Upper lobe of left lung (tissue), 6 donors: Measurements from ENCODE around the gene BLM. TPM values are rescaled to one million over a fixed set of nuclear protein-coding genes. Genes with fewer than 3 reads are reported as not detected.
A peak's percentile ranks its signal among the peaks of the same experiment; 100 is the strongest.

ENCODE experiments used
- ATAC-seq, 2 donors: fragments of 200-7000 bp; cut with Tn5 transposase; one replicate each; pipeline ENCODE4 v1.9.1; 2022; ENCODE audit warnings: mild to moderate bottlenecking in 2 of 2, moderate library complexity in 2 of 2; ENCODE audit not compliant: low FRiP score in 2 of 2
- DNase-seq, 2 donors: peaks; one replicate each; pipeline ENCODE4 v3.0.0-alpha.2; 2019 to 2020
- H3K27ac ChIP-seq, 4 donors: fragments of 200-600 bp; sonication (generic); one replicate each; pipeline ENCODE4 v1.5.1; 2016 to 2019
- H3K27me3 ChIP-seq, 4 donors: fragments of 200-600 bp; sonication (generic); one replicate each; pipeline ENCODE4 v1.5.1; 2017 to 2019
- H3K36me3 ChIP-seq, 4 donors: fragments of 200-600 bp; sonication (generic); one replicate each; pipeline ENCODE4 v1.5.1; 2016 to 2019
- H3K4me1 ChIP-seq, 4 donors: fragments of 200-600 bp; sonication (generic); one replicate each; pipeline ENCODE4 v1.5.1; 2018 to 2019
- H3K4me3 ChIP-seq, 4 donors: fragments of 200-600 bp; sonication (generic); one replicate each; pipeline ENCODE4 v1.5.1; 2017 to 2019; ENCODE audit warnings: mild to moderate bottlenecking in 2 of 4, moderate library complexity in 1 of 4
- H3K9me3 ChIP-seq, 4 donors: fragments of 200-600 bp; sonication (generic); one replicate each; pipeline ENCODE4 v1.5.1; 2018 to 2019
- CTCF ChIP-seq, 6 experiments: fragments of 450-650 bp in 4 of 6; fragments of 200-600 bp in 2 of 6; sonication (generic) in 2 of 6; IDR thresholded peaks; one replicate each; pipeline ENCODE4 v1.5.1; 2016 to 2019; ENCODE audit warnings: antibody characterized with exemption in 6 of 6
- EP300 ChIP-seq, 4 donors: sonication (generic); formaldehyde crosslinking; IDR thresholded peaks; one replicate each; pipeline ENCODE4 v1.5.1; 2017; ENCODE audit warnings: antibody characterized with exemption in 4 of 4, control low read depth in 2 of 4
- POLR2A ChIP-seq, 4 donors: fragments of 450-650 bp; IDR thresholded peaks; one replicate each; pipeline ENCODE4 v1.5.1; 2016 to 2017; ENCODE audit warnings: antibody characterized with exemption in 4 of 4, mild to moderate bottlenecking in 2 of 4
- POLR2AphosphoS5 ChIP-seq, 2 donors: sonication (generic); formaldehyde crosslinking; IDR thresholded peaks; one replicate each; pipeline ENCODE4 v1.5.1; 2017; ENCODE audit warnings: antibody characterized with exemption in 2 of 2
- WGBS, 2 donors: methylation state at CpG; one replicate each; pipeline ENCODE4 v1.1.5; 2017 to 2018; 5-methylcytosine and 5-hydroxymethylcytosine counted together
- total RNA-seq, 6 donors: library from RNA; depleted of rRNA in 4 of 6; stranded (reverse); fragments of >200 nt in 4 of 6; gene quantifications; one replicate each; pipeline versions ENCODE4 v1.1.0 to v1.2.1, GENCODE V29; 2016 to 2021
- donor health status: DM: no; HTN: no; CAD: no; lungs with moderate emphysema.
- donor health status: DM: no; HTN: yes; CAD: no; lungs with severe emphysema.

Gene BLM
- total RNA-seq, 6 donors from 2014 or later: 0.76 to 31.4 (median 2.6) TPM

DNA sequence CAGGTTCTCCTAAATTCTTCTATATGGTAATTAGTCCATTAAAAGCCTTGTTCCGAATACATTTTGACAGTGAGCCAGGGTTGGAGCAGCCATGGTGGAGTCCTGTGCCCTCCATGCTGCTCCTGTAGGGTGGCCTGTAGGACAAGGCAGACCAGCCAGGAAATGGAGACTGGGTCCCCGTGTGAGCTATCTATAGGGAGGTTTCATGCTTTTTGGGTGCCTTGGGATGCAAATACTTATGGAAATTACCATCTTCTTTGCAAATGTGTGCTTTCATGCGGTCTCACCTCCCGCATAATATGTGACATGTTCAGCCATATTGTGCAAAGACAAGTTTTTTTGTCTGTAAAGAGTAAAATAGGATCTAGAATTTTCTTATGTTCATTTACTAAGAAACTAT lies 93.2 kb downstream of the BLM start:
- H3K4me1 ChIP-seq: peaks cover 0 to 8% (median 0%) of the 10 kb centered on the region in 4 donors
- H3K36me3 ChIP-seq: no peaks in the 10 kb centered on the region
- H3K9me3 ChIP-seq: no peaks in the 10 kb centered on the region
- H3K4me3 ChIP-seq: no peak overlapping the region
- H3K27ac ChIP-seq: no peak overlapping the region
- no peak for DNase-seq
- 94 to 96% methylated on average over 4 of the region's 4 CpGs for WGBS, 2 donors
- TF ChIP-seq EP300 (IDR thresholded peaks at IDR 0.05): no peak
- no peak for TF ChIP-seq POLR2A (IDR thresholded peaks at IDR 0.05)
- TF ChIP-seq CTCF (IDR thresholded peaks at IDR 0.05): no peak
- TF ChIP-seq POLR2AphosphoS5 (IDR thresholded peaks at IDR 0.05): no peak
- no peaks in the 10 kb centered on the region for H3K27me3 ChIP-seq
- ATAC-seq: no peak

GRCh38 chr15:90812171-90812957 lies 95.2 kb downstream of the BLM start:
- 74 to 80% methylated on average over 10 of the region's 10 CpGs for WGBS, 2 donors
- Histone ChIP-seq H3K4me1 (peaks cover 0 to 8% (median 0%) of the 10 kb centered on the region in 4 donors), H3K9me3 (no peaks in the 10 kb centered on the region), H3K27me3 (no peaks in the 10 kb centered on the region), H3K27ac (peak overlapping the region; percentile 17 to 58 (median 41)), H3K4me3 (no peak overlapping the region), H3K36me3 (no peaks in the 10 kb centered on the region)
- DNase-seq: no peak
- no peak for ATAC-seq
- no peak for TF ChIP-seq POLR2AphosphoS5 (IDR thresholded peaks at IDR 0.05)
- no peak for TF ChIP-seq CTCF (IDR thresholded peaks at IDR 0.05)
- no peak for TF ChIP-seq EP300 (IDR thresholded peaks at IDR 0.05)
- TF ChIP-seq POLR2A (IDR thresholded peaks at IDR 0.05): no peak

DNA sequence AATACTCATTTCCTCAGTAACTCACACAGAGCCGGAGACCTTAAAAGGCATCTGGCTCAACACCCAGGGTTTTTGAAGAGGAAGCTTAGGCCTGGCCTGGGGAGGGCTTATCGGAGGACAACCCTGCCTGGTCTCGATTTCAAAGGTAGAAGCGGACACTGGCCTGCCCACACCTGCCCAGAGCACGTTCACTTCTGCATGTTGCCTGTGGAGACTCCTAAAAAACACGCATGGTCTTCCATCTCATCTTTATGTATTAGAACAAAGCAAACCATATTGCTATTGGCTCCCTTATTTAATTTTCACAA lies 95.8 kb downstream of the BLM start:
- no peaks in the 10 kb centered on the region for H3K36me3 ChIP-seq
- TF ChIP-seq EP300 (IDR thresholded peaks at IDR 0.05): no peak
- TF ChIP-seq CTCF (IDR thresholded peaks at IDR 0.05): no peak
- TF ChIP-seq POLR2AphosphoS5 (IDR thresholded peaks at IDR 0.05): no peak
- TF ChIP-seq POLR2A (IDR thresholded peaks at IDR 0.05): no peak
- DNase-seq (peak in 1 of 2 donors; percentile 41), ATAC-seq (no peak)
- peaks cover 0 to 10% (median 0%) of the 10 kb centered on the region in 4 donors for H3K4me1 ChIP-seq
- no peaks in the 10 kb centered on the region for H3K27me3 ChIP-seq
- WGBS, 2 donors: 87 to 98% methylated on average over 6 of the region's 6 CpGs
- H3K4me3 ChIP-seq: no peak overlapping the region
- peak overlapping the region; percentile 17 to 58 (median 41) for H3K27ac ChIP-seq
- H3K9me3 ChIP-seq: no peaks in the 10 kb centered on the region

DNA sequence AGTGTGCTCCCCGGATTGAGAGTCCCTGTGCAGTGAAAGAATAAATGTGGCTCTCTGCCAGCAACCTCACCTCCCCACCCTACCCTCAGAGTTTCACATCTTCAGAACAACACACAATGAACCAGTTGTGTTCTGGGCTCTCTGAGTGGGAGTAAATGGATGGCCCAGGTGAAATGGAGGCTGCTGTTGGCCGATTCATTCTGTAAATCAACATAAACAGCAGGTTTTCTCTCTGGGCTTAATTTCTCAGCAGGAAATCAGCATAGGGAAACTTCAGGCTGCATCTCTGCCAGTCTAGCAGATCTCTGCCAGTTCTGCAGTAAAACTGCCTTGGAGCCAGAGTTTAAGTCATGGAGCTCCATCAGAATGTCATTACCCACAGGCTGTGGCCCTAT lies 96.6 kb downstream of the BLM start:
- Histone ChIP-seq H3K4me3 (no peak overlapping the region), H3K36me3 (no peaks in the 10 kb centered on the region), H3K4me1 (peaks cover 3 to 19% (median 6%) of the 10 kb centered on the region in 4 donors), H3K9me3 (no peaks in the 10 kb centered on the region), H3K27me3 (no peaks in the 10 kb centered on the region), H3K27ac (peak overlapping the region in 1 of 4 donors; percentile 14)
- ATAC-seq (no peak), DNase-seq (no peak)
- TF ChIP-seq POLR2AphosphoS5 (IDR thresholded peaks at IDR 0.05) (no peak), CTCF (IDR thresholded peaks at IDR 0.05) (no peak), EP300 (IDR thresholded peaks at IDR 0.05) (no peak), POLR2A (IDR thresholded peaks at IDR 0.05) (no peak)
- WGBS, 2 donors: 73 to 88% methylated on average over 1 to 2 of the region's 2 CpGs
